ENCODE results near the gene GPR75.

Gene GPR75

GRCh38 chr2:53859206-53860181 is at the start of gene GPR75:
Gene GPR75 (minus strand): TSS chr2:53859967. CDS start chr2:53854756, 5,211 bp downstream.
- H3K4me3 ChIP-seq (ENCODE audit: low read length), result no peak within 1 kb of the TSS
- H3K36me3 ChIP-seq (ENCODE audit: insufficient read depth, low read length), result peaks cover 13% of the 10 kb centered on the region
- H3K27me3 ChIP-seq (ENCODE audit: insufficient read depth, low read length), result no peaks in the 10 kb centered on the region
- H3K9me3 ChIP-seq (ENCODE audit: low read length), result no peaks in the 10 kb centered on the region
- no peak within 1 kb of the TSS for H2AFZ ChIP-seq (ENCODE audit: low read depth, low read length)
- H3K4me1 ChIP-seq (ENCODE audit: insufficient read depth, low read length), result no peaks in the 10 kb centered on the region

- Histone ChIP-seq H3K9me3 (ENCODE audit: low read length) (no peaks in the 10 kb centered on the region), H3K4me1 (ENCODE audit: insufficient read depth, low read length) (no peaks in the 10 kb centered on the region), H2AFZ (ENCODE audit: low read depth, low read length) (no peak overlapping the region), H3K36me3 (ENCODE audit: insufficient read depth, low read length) (peaks cover 71% of the 10 kb centered on the region), H3K27me3 (ENCODE audit: insufficient read depth, low read length) (no peaks in the 10 kb centered on the region), H3K4me3 (ENCODE audit: low read length) (no peak overlapping the region)
Measured at GRCh38 chr2:53907582-53907981, 47.8 kb upstream of the GPR75 start.

DNA sequence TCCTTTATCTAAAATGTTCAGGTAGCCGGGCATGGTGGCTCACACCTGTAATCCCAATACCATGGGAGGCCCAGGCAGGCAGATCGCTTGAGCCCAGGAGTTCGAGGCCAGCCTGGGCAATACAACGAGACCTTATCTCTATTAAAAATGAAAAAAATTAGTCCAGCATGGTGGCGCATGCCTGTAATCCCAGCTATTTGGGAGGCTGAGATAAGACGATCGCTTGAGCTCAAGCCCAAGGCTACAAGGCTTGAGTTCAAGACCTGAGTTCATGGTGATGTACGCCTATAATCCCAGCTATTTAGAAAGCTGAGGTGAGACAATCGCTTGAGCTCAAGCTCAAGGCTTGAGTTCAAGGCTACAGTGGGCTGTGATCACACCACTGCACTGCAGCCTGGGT is 45.6 kb upstream of the GPR75 start:
- no peaks in the 10 kb centered on the region for H3K9me3 ChIP-seq (ENCODE audit: low read length)
- no peaks in the 10 kb centered on the region for H3K4me1 ChIP-seq (ENCODE audit: insufficient read depth, low read length)
- H3K4me3 ChIP-seq (ENCODE audit: low read length), result no peak overlapping the region
- no peak overlapping the region for H2AFZ ChIP-seq (ENCODE audit: low read depth, low read length)
- H3K27me3 ChIP-seq (ENCODE audit: insufficient read depth, low read length), result no peaks in the 10 kb centered on the region
- H3K36me3 ChIP-seq (ENCODE audit: insufficient read depth, low read length), result peaks cover 91% of the 10 kb centered on the region

DNA sequence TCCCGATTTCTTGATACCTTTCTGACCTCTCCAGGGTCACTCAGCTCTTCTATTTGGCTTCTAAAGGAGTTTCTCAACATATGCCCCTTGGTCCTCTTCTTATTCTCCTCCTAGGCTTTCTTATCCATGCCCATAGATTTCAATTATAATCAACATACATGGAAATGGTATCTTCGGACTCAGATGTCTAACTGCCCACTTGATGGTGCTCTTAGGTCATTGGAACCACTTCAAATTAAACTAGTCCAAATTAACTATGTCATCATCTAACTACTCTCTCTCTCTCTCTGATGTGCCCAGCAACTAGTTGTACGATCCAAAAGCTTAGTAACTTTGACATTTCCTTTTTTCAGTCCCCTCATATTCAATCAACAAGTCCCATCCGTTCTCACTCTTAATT is 43.2 kb upstream of the GPR75 start:
- H2AFZ ChIP-seq (ENCODE audit: low read depth, low read length), result no peak overlapping the region
- H3K9me3 ChIP-seq (ENCODE audit: low read length), result no peaks in the 10 kb centered on the region
- H3K4me1 ChIP-seq (ENCODE audit: insufficient read depth, low read length), result no peaks in the 10 kb centered on the region
- H3K4me3 ChIP-seq (ENCODE audit: low read length), result no peak overlapping the region
- no peaks in the 10 kb centered on the region for H3K27me3 ChIP-seq (ENCODE audit: insufficient read depth, low read length)
- peaks cover 94% of the 10 kb centered on the region for H3K36me3 ChIP-seq (ENCODE audit: insufficient read depth, low read length)

DNA sequence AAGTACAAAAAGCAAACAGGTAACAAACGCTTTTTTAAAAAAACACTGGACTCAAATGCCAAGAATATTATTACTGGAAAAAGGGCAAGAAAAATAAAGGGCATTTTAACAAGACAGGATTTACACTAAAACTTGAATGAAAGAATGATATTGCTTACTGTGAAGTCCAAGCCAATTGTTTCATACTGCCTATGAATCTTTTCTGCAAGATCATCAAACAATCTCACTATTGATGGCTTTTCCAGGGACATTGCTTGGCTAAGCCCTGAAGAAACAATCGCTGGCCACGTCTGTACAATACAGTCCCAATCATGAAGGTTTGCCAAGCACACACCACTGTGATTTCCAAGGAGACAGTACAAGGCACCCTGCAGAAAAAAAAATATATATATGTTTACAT is 41.4 kb upstream of the GPR75 start:
- H3K4me3 ChIP-seq (ENCODE audit: low read length), result no peak overlapping the region
- no peaks in the 10 kb centered on the region for H3K27me3 ChIP-seq (ENCODE audit: insufficient read depth, low read length)
- H3K9me3 ChIP-seq (ENCODE audit: low read length), result no peaks in the 10 kb centered on the region
- H2AFZ ChIP-seq (ENCODE audit: low read depth, low read length), result no peak overlapping the region
- peaks cover 93% of the 10 kb centered on the region for H3K36me3 ChIP-seq (ENCODE audit: insufficient read depth, low read length)
- no peaks in the 10 kb centered on the region for H3K4me1 ChIP-seq (ENCODE audit: insufficient read depth, low read length)

- Histone ChIP-seq H3K4me3 (ENCODE audit: low read length) (no peak overlapping the region), H3K27me3 (ENCODE audit: insufficient read depth, low read length) (no peaks in the 10 kb centered on the region), H3K4me1 (ENCODE audit: insufficient read depth, low read length) (no peaks in the 10 kb centered on the region), H2AFZ (ENCODE audit: low read depth, low read length) (no peak overlapping the region), H3K9me3 (ENCODE audit: low read length) (no peaks in the 10 kb centered on the region), H3K36me3 (ENCODE audit: insufficient read depth, low read length) (peaks cover 96% of the 10 kb centered on the region)
Measured at GRCh38 chr2:53896864-53897263, 37.1 kb upstream of the GPR75 start.

GRCh38 chr2:53886406-53887280 is 26.9 kb upstream of the GPR75 start:
- Histone ChIP-seq H3K4me1 (ENCODE audit: insufficient read depth, low read length) (no peaks in the 10 kb centered on the region), H3K4me3 (ENCODE audit: low read length) (no peak overlapping the region), H3K9me3 (ENCODE audit: low read length) (no peaks in the 10 kb centered on the region), H3K36me3 (ENCODE audit: insufficient read depth, low read length) (peaks cover 86% of the 10 kb centered on the region), H3K27me3 (ENCODE audit: insufficient read depth, low read length) (no peaks in the 10 kb centered on the region), H2AFZ (ENCODE audit: low read depth, low read length) (no peak overlapping the region)

- Histone ChIP-seq H2AFZ (ENCODE audit: low read depth, low read length) (no peak overlapping the region), H3K36me3 (ENCODE audit: insufficient read depth, low read length) (peaks cover 84% of the 10 kb centered on the region), H3K4me3 (ENCODE audit: low read length) (no peak overlapping the region), H3K4me1 (ENCODE audit: insufficient read depth, low read length) (no peaks in the 10 kb centered on the region), H3K27me3 (ENCODE audit: insufficient read depth, low read length) (no peaks in the 10 kb centered on the region), H3K9me3 (ENCODE audit: low read length) (no peaks in the 10 kb centered on the region)
Measured at GRCh38 chr2:53884883-53885282, 25.1 kb upstream of the GPR75 start.

DNA sequence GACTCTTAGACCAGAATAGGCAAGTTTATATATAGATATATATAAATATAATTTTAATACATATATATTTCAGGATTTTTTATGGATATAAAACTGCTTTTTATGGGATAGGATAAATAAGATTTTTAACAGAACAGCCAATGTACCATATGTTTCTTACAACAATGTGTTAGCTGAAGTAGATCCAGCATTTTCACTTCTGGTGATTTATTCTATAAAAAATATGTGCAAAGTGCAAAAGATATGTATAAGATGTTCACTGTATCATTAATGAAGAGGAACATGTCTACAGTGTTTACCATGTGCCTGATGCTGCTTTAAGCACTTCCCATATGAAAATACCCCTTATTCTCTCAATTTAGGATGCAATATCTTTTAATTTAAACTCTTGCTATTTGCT is 22.2 kb upstream of the GPR75 start:
- H3K27me3 ChIP-seq (ENCODE audit: insufficient read depth, low read length), result no peaks in the 10 kb centered on the region
- peaks cover 61% of the 10 kb centered on the region for H3K36me3 ChIP-seq (ENCODE audit: insufficient read depth, low read length)
- no peak overlapping the region for H2AFZ ChIP-seq (ENCODE audit: low read depth, low read length)
- no peak overlapping the region for H3K4me3 ChIP-seq (ENCODE audit: low read length)
- H3K9me3 ChIP-seq (ENCODE audit: low read length), result no peaks in the 10 kb centered on the region
- H3K4me1 ChIP-seq (ENCODE audit: insufficient read depth, low read length), result no peaks in the 10 kb centered on the region

- no peaks in the 10 kb centered on the region for H3K9me3 ChIP-seq (ENCODE audit: low read length)
- no peaks in the 10 kb centered on the region for H3K27me3 ChIP-seq (ENCODE audit: insufficient read depth, low read length)
- H2AFZ ChIP-seq (ENCODE audit: low read depth, low read length), result no peak overlapping the region
- H3K36me3 ChIP-seq (ENCODE audit: insufficient read depth, low read length), result peaks cover 57% of the 10 kb centered on the region
- H3K4me3 ChIP-seq (ENCODE audit: low read length), result no peak overlapping the region
- H3K4me1 ChIP-seq (ENCODE audit: insufficient read depth, low read length), result no peaks in the 10 kb centered on the region
Measured at GRCh38 chr2:53881360-53881759, 21.6 kb upstream of the GPR75 start.

DNA sequence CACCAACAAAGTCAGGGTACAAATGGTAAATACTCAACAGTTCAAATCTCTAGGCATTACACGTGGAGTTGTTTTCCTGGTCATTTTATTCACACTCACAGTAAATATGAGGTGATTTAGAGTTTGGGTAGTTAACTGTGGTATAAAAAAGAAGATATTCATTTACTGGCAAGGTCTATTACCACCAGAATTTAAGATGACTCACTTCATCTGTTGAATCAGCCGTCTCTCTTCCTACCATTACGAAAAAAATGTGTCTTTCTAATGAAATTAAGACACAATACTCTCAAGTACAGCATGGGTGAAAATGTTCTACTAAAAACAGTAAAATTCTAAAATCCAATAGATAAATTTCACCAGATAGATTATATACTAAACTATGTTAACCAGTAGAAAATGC is 21.0 kb upstream of the GPR75 start:
- Histone ChIP-seq H3K9me3 (ENCODE audit: low read length) (no peaks in the 10 kb centered on the region), H3K36me3 (ENCODE audit: insufficient read depth, low read length) (peaks cover 57% of the 10 kb centered on the region), H2AFZ (ENCODE audit: low read depth, low read length) (no peak overlapping the region), H3K27me3 (ENCODE audit: insufficient read depth, low read length) (no peaks in the 10 kb centered on the region), H3K4me3 (ENCODE audit: low read length) (no peak overlapping the region), H3K4me1 (ENCODE audit: insufficient read depth, low read length) (no peaks in the 10 kb centered on the region)

- peaks cover 59% of the 10 kb centered on the region for H3K36me3 ChIP-seq (ENCODE audit: insufficient read depth, low read length)
- H3K27me3 ChIP-seq (ENCODE audit: insufficient read depth, low read length), result no peaks in the 10 kb centered on the region
- H2AFZ ChIP-seq (ENCODE audit: low read depth, low read length), result no peak overlapping the region
- no peaks in the 10 kb centered on the region for H3K9me3 ChIP-seq (ENCODE audit: low read length)
- no peak overlapping the region for H3K4me3 ChIP-seq (ENCODE audit: low read length)
- H3K4me1 ChIP-seq (ENCODE audit: insufficient read depth, low read length), result no peaks in the 10 kb centered on the region
Measured at GRCh38 chr2:53877556-53877955, 17.8 kb upstream of the GPR75 start.

DNA sequence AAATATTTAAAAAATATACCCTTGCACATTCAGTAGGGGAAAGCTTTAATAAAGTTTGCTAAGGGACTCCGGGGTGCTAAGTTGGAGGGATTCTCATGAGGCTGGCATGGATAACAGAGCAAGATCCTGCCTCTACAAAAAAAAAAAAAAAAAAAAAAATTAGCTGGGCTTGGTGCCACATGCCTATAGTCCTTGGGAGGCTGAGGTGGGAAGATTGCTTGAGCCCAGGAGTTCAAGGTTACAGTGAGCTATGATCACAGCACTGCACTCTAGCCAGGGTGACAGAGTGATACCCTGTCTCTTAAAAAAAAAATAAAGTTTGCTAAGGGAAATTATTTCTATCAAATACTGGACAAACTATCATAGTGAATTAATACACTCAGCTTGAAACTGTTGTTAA is 17.3 kb upstream of the GPR75 start:
- H3K9me3 ChIP-seq (ENCODE audit: low read length), result no peaks in the 10 kb centered on the region
- no peak overlapping the region for H3K4me3 ChIP-seq (ENCODE audit: low read length)
- no peak overlapping the region for H2AFZ ChIP-seq (ENCODE audit: low read depth, low read length)
- peaks cover 57% of the 10 kb centered on the region for H3K36me3 ChIP-seq (ENCODE audit: insufficient read depth, low read length)
- no peaks in the 10 kb centered on the region for H3K4me1 ChIP-seq (ENCODE audit: insufficient read depth, low read length)
- no peaks in the 10 kb centered on the region for H3K27me3 ChIP-seq (ENCODE audit: insufficient read depth, low read length)

Measured in neuron (in vitro differentiated cells).